Colonic mucosa (tissue), 4 donors: ENCODE results near the gene HIVEP2. TPM values are rescaled to one million over a fixed set of nuclear protein-coding genes. Genes with fewer than 3 reads are reported as not detected.

Source experiments
- DNase-seq: peaks from one replicate; pipeline ENCODE4 v3.0.0-alpha.2; 2020
- H3K27ac ChIP-seq: fragments of 200-600 bp; one replicate; pipeline ENCODE4 v1.8.0; 2021
- H3K27me3 ChIP-seq: fragments of 200-600 bp; one replicate; pipeline ENCODE4 v1.8.0; 2021
- H3K36me3 ChIP-seq: fragments of 200-600 bp; one replicate; pipeline ENCODE4 v1.8.0; 2021
- H3K4me1 ChIP-seq: fragments of 200-600 bp; one replicate; pipeline ENCODE4 v1.8.0; 2021; ENCODE audit warnings: mild to moderate bottlenecking
- H3K4me3 ChIP-seq: fragments of 200-600 bp; one replicate; pipeline ENCODE4 v1.8.0; 2021
- H3K9ac ChIP-seq, 2 donors: one replicate each; pipeline ENCODE4 v1.7.0; 2013; ENCODE audit warnings: control low read depth in 2 of 2, low read depth in 2 of 2, low read length in 2 of 2
- H3K9me3 ChIP-seq: fragments of 200-600 bp; one replicate; pipeline ENCODE4 v1.8.0; 2021
- CTCF ChIP-seq: fragments of 200-600 bp; IDR thresholded peaks from one replicate; pipeline ENCODE4 v1.8.0; 2022; ENCODE audit warnings: antibody characterized with exemption, mild to moderate bottlenecking
- intact Hi-C: fragments of 100-400 bp; cut with DNase I; formaldehyde crosslinking; loops from one replicate; pipeline ENCODE4 v1.14.1; 2022
- total RNA-seq, 2 donors: library from RNA; stranded (reverse); fragmentation: NEBNext Ultra II Directional in 1 of 2; extraction: Animal tissue kit (Norgen Biotek cat#: 25700) in 1 of 2; gene quantifications; one replicate each; pipeline ENCODE4 v1.2.1, GENCODE V29; 2021
- donor health status: healthy.
- donor health status: DM: no; HTN: no; CAD: no.
- donor health status: DM: no; HTN: no; CAD: no.

HIVEP2 gene
- total RNA-seq, 2 donors from 2014 or later: 5.3 to 15.2 TPM

GRCh38 chr6:142870787-142871415, 74.1 kb downstream of the HIVEP2 start:
- no peak overlapping the region for H3K27ac ChIP-seq
- intact Hi-C loops: no loop called here
- H3K4me3 ChIP-seq: no peak overlapping the region
- no peak overlapping the region for H3K9ac ChIP-seq
- H3K4me1 ChIP-seq: peaks cover 4% of the 10 kb centered on the region
- no peak for DNase-seq
- H3K9me3 ChIP-seq: no peaks in the 10 kb centered on the region
- no peak for TF ChIP-seq CTCF
- H3K27me3 ChIP-seq: no peaks in the 10 kb centered on the region
- no peaks in the 10 kb centered on the region for H3K36me3 ChIP-seq

DNA sequence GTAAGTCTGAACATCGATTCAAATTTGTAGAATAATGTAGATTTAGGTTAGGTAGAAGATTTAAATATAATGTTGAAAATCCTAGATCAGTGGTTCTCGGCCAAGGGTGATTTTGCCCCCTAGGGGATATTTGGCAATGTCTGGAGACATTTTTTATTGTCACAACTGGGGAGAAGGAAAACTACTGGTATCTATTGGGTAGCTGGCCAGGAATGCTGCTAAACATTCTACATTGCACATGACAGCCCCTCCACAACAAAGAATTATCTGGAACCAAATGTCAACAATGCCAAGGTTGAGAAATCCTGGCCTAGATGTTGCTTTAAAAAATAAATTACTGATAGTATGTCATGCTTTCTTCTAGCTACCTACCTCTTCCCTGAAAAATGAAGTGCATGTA, 76.1 kb downstream of the HIVEP2 start:
- H3K9ac ChIP-seq: no peak overlapping the region
- no peak for TF ChIP-seq CTCF
- H3K27ac ChIP-seq: no peak overlapping the region
- intact Hi-C loops: no loop called here
- no peaks in the 10 kb centered on the region for H3K27me3 ChIP-seq
- H3K9me3 ChIP-seq: no peaks in the 10 kb centered on the region
- DNase-seq: no peak
- no peaks in the 10 kb centered on the region for H3K36me3 ChIP-seq
- peaks cover 4% of the 10 kb centered on the region for H3K4me1 ChIP-seq
- no peak overlapping the region for H3K4me3 ChIP-seq

GRCh38 chr6:142867988-142868812, 76.8 kb downstream of the HIVEP2 start:
- H3K36me3 ChIP-seq: no peaks in the 10 kb centered on the region

DNA sequence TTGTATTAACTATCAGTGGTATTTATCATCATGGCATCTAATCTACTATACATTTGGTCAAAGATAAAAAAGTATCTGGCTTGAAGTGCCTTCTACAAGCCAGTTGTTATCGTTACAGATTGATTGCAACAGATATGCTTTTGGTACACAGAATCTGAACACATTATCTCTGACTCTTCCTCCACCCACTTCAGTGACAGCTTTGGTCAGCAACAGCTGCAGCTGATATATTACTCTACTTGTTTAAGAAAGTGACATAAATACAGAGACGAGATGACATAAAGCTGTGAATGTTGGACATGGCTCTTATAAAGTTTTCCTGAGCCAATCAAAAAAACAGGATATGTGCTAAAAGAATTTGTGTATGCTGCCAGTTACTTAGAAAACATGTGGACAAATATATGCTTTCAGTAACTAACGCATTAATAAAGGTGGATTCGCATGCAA, 77.6 kb downstream of the HIVEP2 start:
- H3K36me3 ChIP-seq: no peaks in the 10 kb centered on the region
- H3K27me3 ChIP-seq: no peaks in the 10 kb centered on the region
- no peak overlapping the region for H3K4me3 ChIP-seq
- no peak for DNase-seq
- H3K27ac ChIP-seq: no peak overlapping the region
- TF ChIP-seq CTCF: no peak
- intact Hi-C loops: no loop called here
- no peaks in the 10 kb centered on the region for H3K9me3 ChIP-seq
- peaks cover 4% of the 10 kb centered on the region for H3K4me1 ChIP-seq
- no peak overlapping the region for H3K9ac ChIP-seq

More at GRCh38 chr6:142867988-142868812, 76.8 kb downstream of the HIVEP2 start:
- Histone ChIP-seq H3K27me3 (no peaks in the 10 kb centered on the region), H3K27ac (no peak overlapping the region), H3K9ac (no peak overlapping the region), H3K9me3 (no peaks in the 10 kb centered on the region), H3K4me3 (no peak overlapping the region), H3K4me1 (peaks cover 4% of the 10 kb centered on the region)
- intact Hi-C loops: no loop called here
- TF ChIP-seq CTCF: no peak
- no peak for DNase-seq

- Histone ChIP-seq H3K4me1 (peaks cover 4% of the 10 kb centered on the region), H3K27me3 (no peaks in the 10 kb centered on the region), H3K36me3 (no peaks in the 10 kb centered on the region), H3K9me3 (no peaks in the 10 kb centered on the region), H3K9ac (no peak overlapping the region), H3K4me3 (no peak overlapping the region), H3K27ac (no peak overlapping the region)
- TF ChIP-seq CTCF: no peak
- intact Hi-C loops: no loop called here
- no peak for DNase-seq
Observed at GRCh38 chr6:142863981-142864380, 81.0 kb downstream of the HIVEP2 start.
